Neural crest cell (in vitro differentiated cells): ENCODE data around the gene CAV1. TPM values are rescaled to one million over a fixed set of nuclear protein-coding genes. Genes with fewer than 3 reads are reported as not detected.

Experiments
- DNase-seq: peaks from one replicate; pipeline ENCODE4 v3.0.0; 2021; ENCODE audit warnings: low read depth, mixed read lengths, low spot score
- H3K27ac Mint-ChIP-seq: one replicate; pipeline ENCODE4 v1.8.0; 2021; ENCODE audit warnings: mild to moderate bottlenecking, mixed read lengths; ENCODE audit not compliant: unreplicated experiment
- H3K27me3 Mint-ChIP-seq: 2 replicates; pipeline ENCODE4 v1.8.0; 2021; ENCODE audit warnings: low read depth, mild to moderate bottlenecking, mixed read lengths
- H3K36me3 Mint-ChIP-seq: 2 replicates; pipeline ENCODE4 v1.8.0; 2021; ENCODE audit warnings: low read depth, mild to moderate bottlenecking, mixed read lengths
- H3K4me1 Mint-ChIP-seq: 2 replicates; pipeline ENCODE4 v1.8.0; 2021; ENCODE audit warnings: mixed read lengths
- H3K4me3 Mint-ChIP-seq: one replicate; pipeline ENCODE4 v1.8.0; 2021; ENCODE audit warnings: mild to moderate bottlenecking, mixed read lengths
- H3K9me3 Mint-ChIP-seq: 2 replicates; pipeline ENCODE4 v1.8.0; 2021; ENCODE audit warnings: mixed read lengths
- CTCF ChIP-seq: fragments of 200-600 bp; sonication (generic); conservative IDR thresholded peaks from 2 replicates; pipeline ENCODE4 v1.5.0; 2021; ENCODE audit warnings: antibody characterized with exemption, mild to moderate bottlenecking
- total RNA-seq: library from RNA; stranded (reverse); gene quantifications from 2 replicates; pipeline ENCODE4 v1.2.1, GENCODE V29; 2021

Gene CAV1
- total RNA-seq, 1 donor from 2014 or later = 3.7 TPM

- peaks cover 16% of the 10 kb centered on the region for H3K4me1 Mint-ChIP-seq
- no peaks in the 10 kb centered on the region for H3K27me3 Mint-ChIP-seq
- DNase-seq = no peak
- H3K9me3 Mint-ChIP-seq = peaks cover 4% of the 10 kb centered on the region
- no peak overlapping the region for H3K4me3 Mint-ChIP-seq
- no peak for TF ChIP-seq CTCF
- H3K36me3 Mint-ChIP-seq = no peaks in the 10 kb centered on the region
- no peak overlapping the region for H3K27ac Mint-ChIP-seq
Measured at GRCh38 chr7:116610721-116611120, 85.9 kb downstream of the CAV1 start.

Other genes with a start within 250 kb of the CAV1 start
- 1.6 and 1.9 TPM in 2 replicates for gene CAV2, start 25.3 kb upstream of the CAV1 start, total RNA-seq
- gene MET, start 147.2 kb downstream of the CAV1 start, total RNA-seq = 3.4 and 4.0 TPM in 2 replicates